Measurements from ENCODE around the gene PRXL2B. TPM values are rescaled to one million over a fixed set of nuclear protein-coding genes. Genes with fewer than 3 reads are reported as not detected.
"Not testable (repeated sequence)": the region's sequence is repeated elsewhere in the genome, so short reads cannot be mapped to it uniquely, and the experiment has no call there.

Gene PRXL2B
- total RNA-seq, 1 donor = 15.5 TPM

GRCh38 chr1:2566101-2567045 lies 20.2 kb upstream of the PRXL2B start:
- no peak for DNase-seq (ENCODE audit: low read depth)
- TF ChIP-seq, protein P1, sequence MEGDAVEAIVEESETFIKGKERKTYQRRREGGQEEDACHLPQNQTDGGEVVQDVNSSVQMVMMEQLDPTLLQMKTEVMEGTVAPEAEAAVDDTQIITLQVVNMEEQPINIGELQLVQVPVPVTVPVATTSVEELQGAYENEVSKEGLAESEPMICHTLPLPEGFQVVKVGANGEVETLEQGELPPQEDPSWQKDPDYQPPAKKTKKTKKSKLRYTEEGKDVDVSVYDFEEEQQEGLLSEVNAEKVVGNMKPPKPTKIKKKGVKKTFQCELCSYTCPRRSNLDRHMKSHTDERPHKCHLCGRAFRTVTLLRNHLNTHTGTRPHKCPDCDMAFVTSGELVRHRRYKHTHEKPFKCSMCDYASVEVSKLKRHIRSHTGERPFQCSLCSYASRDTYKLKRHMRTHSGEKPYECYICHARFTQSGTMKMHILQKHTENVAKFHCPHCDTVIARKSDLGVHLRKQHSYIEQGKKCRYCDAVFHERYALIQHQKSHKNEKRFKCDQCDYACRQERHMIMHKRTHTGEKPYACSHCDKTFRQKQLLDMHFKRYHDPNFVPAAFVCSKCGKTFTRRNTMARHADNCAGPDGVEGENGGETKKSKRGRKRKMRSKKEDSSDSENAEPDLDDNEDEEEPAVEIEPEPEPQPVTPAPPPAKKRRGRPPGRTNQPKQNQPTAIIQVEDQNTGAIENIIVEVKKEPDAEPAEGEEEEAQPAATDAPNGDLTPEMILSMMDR (IDR thresholded peaks at IDR 0.05; ENCODE audit: insufficient read depth, low read length) = no peak
- no peak overlapping the region for H3K4me3 ChIP-seq (ENCODE audit: low read depth, low read length)

GRCh38 chr1:2567083-2567679 lies 19.4 kb upstream of the PRXL2B start:
- TF ChIP-seq, protein P1 (IDR thresholded peaks at IDR 0.05; ENCODE audit: insufficient read depth, low read length) = no peak
- no peak for DNase-seq (ENCODE audit: low read depth)

DNA sequence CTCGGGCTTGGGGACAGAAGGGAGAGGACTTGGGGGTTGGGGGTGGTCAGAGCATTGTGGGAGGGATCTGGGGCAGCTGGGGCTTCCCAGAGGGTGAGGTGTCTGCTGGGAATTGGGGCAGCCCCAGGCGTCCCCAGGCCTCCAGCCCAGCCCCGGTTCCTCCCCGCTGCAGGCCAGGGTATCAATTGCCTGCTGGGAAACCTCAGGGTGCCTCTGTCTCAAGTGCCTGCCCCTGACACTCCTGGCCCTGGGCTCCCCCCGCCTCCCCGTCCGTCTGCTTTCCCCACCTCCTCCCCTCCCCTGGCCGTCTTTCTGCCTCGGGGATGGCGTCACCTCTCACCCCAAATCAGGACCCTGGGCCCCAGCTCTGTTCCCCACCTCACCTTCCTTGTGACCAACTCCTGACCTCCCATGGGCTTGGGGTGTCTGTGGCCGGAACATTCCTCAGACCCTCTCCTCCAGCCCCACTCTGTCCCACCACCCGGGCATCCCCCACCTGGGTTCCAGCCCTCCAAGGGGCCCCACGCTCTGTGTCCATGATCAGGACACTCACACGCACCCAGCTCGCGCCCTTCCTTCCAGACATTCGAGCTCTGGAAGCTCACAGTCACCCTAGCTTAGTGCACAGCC lies 18.3 kb upstream of the PRXL2B start:
- not testable (repeated sequence) for DNase-seq (ENCODE audit: low read depth); H3K4me3 ChIP-seq (ENCODE audit: low read depth, low read length)

More at GRCh38 chr1:2567083-2567679, 19.4 kb upstream of the PRXL2B start:
- no peak overlapping the region for H3K4me3 ChIP-seq (ENCODE audit: low read depth, low read length)

GRCh38 chr1:2569060-2569459 lies 17.5 kb upstream of the PRXL2B start:
- DNase-seq (ENCODE audit: low read depth) = no peak
- no peak overlapping the region for H3K4me3 ChIP-seq (ENCODE audit: low read depth, low read length)
- TF ChIP-seq, protein P1 (IDR thresholded peaks at IDR 0.05; ENCODE audit: insufficient read depth, low read length) = no peak

DNA sequence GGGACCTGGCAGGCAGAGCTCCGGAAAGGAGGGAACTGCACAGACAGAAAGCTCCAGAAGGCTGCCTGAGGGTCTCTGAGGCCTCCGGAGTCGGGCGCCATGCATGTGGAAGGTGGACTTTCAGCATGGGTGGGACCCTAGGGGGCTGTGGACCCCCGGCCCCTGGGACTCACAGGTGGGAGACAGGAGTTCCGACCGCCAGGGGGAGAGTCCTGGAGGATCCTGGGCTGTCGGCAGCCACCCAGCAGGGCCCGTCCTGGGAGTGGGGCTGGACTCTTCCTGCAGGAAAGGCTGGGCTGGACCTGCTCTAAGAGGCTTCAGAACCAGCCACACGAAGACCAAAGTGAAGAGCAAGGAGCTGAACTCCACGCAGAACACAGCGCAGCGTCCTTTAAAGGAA lies 16.9 kb upstream of the PRXL2B start:
- not testable (repeated sequence) for H3K4me3 ChIP-seq (ENCODE audit: low read depth, low read length); DNase-seq (ENCODE audit: low read depth)

- DNase-seq (ENCODE audit: low read depth) = no peak
- TF ChIP-seq, protein P1 (IDR thresholded peaks at IDR 0.05; ENCODE audit: insufficient read depth, low read length) = no peak
- no peak overlapping the region for H3K4me3 ChIP-seq (ENCODE audit: low read depth, low read length)
These were observed 16.2 kb upstream of the PRXL2B start for GRCh38 chr1:2570332-2570731.

- H3K4me3 ChIP-seq (ENCODE audit: low read depth, low read length) = no peak overlapping the region
- TF ChIP-seq, protein P1 (IDR thresholded peaks at IDR 0.05; ENCODE audit: insufficient read depth, low read length) = no peak
- DNase-seq (ENCODE audit: low read depth) = no peak
These were observed 15.2 kb upstream of the PRXL2B start for GRCh38 chr1:2571348-2571747.
